Vagina (tissue), 2 donors: ENCODE data around the gene ZCCHC7.

Experiments used
- POLR2A ChIP-seq, 2 donors: fragments of 450-650 bp; IDR thresholded peaks; one replicate each; pipeline ENCODE4 v1.6.1; 2017; ENCODE audit warnings: antibody characterized with exemption in 2 of 2, mild to moderate bottlenecking in 2 of 2, moderate library complexity in 2 of 2
- POLR2AphosphoS5 ChIP-seq, 2 donors: sonication (generic); formaldehyde crosslinking; IDR thresholded peaks; one replicate each; pipeline ENCODE4 v1.9.0; 2017; ENCODE audit warnings: antibody characterized with exemption in 2 of 2, mild to moderate bottlenecking in 2 of 2, low read depth in 1 of 2; ENCODE audit not compliant: insufficient read depth in 1 of 2
- TF ChIP-seq, protein P1 (sequence below), 3 experiments: fragments of 450-650 bp in 2 of 3; fragments of 200-600 bp in 1 of 3; sonication (generic) in 1 of 3; IDR thresholded peaks; one replicate each; pipeline ENCODE4 v1.5.1; 2017 to 2019; ENCODE audit warnings: antibody characterized with exemption in 3 of 3, mild to moderate bottlenecking in 2 of 3, moderate library complexity in 2 of 3

- TF ChIP-seq, protein P1, sequence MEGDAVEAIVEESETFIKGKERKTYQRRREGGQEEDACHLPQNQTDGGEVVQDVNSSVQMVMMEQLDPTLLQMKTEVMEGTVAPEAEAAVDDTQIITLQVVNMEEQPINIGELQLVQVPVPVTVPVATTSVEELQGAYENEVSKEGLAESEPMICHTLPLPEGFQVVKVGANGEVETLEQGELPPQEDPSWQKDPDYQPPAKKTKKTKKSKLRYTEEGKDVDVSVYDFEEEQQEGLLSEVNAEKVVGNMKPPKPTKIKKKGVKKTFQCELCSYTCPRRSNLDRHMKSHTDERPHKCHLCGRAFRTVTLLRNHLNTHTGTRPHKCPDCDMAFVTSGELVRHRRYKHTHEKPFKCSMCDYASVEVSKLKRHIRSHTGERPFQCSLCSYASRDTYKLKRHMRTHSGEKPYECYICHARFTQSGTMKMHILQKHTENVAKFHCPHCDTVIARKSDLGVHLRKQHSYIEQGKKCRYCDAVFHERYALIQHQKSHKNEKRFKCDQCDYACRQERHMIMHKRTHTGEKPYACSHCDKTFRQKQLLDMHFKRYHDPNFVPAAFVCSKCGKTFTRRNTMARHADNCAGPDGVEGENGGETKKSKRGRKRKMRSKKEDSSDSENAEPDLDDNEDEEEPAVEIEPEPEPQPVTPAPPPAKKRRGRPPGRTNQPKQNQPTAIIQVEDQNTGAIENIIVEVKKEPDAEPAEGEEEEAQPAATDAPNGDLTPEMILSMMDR (IDR thresholded peaks at IDR 0.05): no peak
- TF ChIP-seq POLR2A (IDR thresholded peaks at IDR 0.05) (no peak), POLR2AphosphoS5 (IDR thresholded peaks at IDR 0.05; ENCODE audit: insufficient read depth in 1 of 2, low read depth in 1 of 2) (no peak)
Measured at GRCh38 chr9:37377688-37378612, 257.6 kb downstream of the ZCCHC7 start.
